Muscle layer of duodenum (tissue), 2 donors: ENCODE results near the gene NQO2.
"Not testable (repeated sequence)": the region's sequence is repeated elsewhere in the genome, so short reads cannot be mapped to it uniquely, and the experiment has no call there.

ENCODE experiments used
- H3K27ac ChIP-seq: one replicate; pipeline ENCODE4 v1.7.0; 2013; ENCODE audit warnings: mild to moderate bottlenecking, low read length
- H3K27me3 ChIP-seq: one replicate; pipeline ENCODE4 v1.7.0; 2013; ENCODE audit warnings: low read depth, mild to moderate bottlenecking, control low read depth, low read length
- H3K36me3 ChIP-seq, 2 donors: one replicate each; pipeline ENCODE4 v1.7.0; 2013; ENCODE audit warnings: low read length in 2 of 2, control low read depth in 1 of 2, mild to moderate bottlenecking in 1 of 2; ENCODE audit not compliant: insufficient read depth in 2 of 2, control insufficient read depth in 1 of 2
- H3K4me1 ChIP-seq, 2 donors: one replicate each; pipeline ENCODE4 v1.7.0; 2013; ENCODE audit warnings: low read length in 2 of 2, mild to moderate bottlenecking in 2 of 2, control low read depth in 1 of 2, moderate library complexity in 1 of 2; ENCODE audit not compliant: insufficient read depth in 2 of 2, control insufficient read depth in 1 of 2
- H3K4me3 ChIP-seq, 2 donors: one replicate each; pipeline ENCODE4 v1.7.0; 2013; ENCODE audit warnings: low read length in 2 of 2, low read depth in 1 of 2, mild to moderate bottlenecking in 1 of 2
- H3K9me3 ChIP-seq, 2 donors: one replicate each; pipeline ENCODE4 v1.7.0; 2013; ENCODE audit warnings: low read length in 2 of 2, control low read depth in 1 of 2, mild to moderate bottlenecking in 1 of 2; ENCODE audit not compliant: control insufficient read depth in 1 of 2
- donor health status: healthy.

The NQO2 gene

GRCh38 chr6:3033652-3034051, 34.0 kb downstream of the NQO2 start:
- Histone ChIP-seq H3K4me3 (no peak overlapping the region), H3K9me3 (no peaks in the 10 kb centered on the region), H3K27ac (no peak overlapping the region), H3K27me3 (no peaks in the 10 kb centered on the region), H3K4me1 (no peaks in the 10 kb centered on the region), H3K36me3 (no peaks in the 10 kb centered on the region)

GRCh38 chr6:3035397-3035796, 35.7 kb downstream of the NQO2 start:
- Histone ChIP-seq H3K4me1 (no peaks in the 10 kb centered on the region), H3K27ac (no peak overlapping the region), H3K9me3 (no peaks in the 10 kb centered on the region), H3K4me3 (no peak overlapping the region), H3K36me3 (no peaks in the 10 kb centered on the region), H3K27me3 (no peaks in the 10 kb centered on the region)

- H3K27me3 ChIP-seq = no peaks in the 10 kb centered on the region
- H3K36me3 ChIP-seq = no peaks in the 10 kb centered on the region
- no peaks in the 10 kb centered on the region for H3K9me3 ChIP-seq
- H3K4me1 ChIP-seq = no peaks in the 10 kb centered on the region
- no peak overlapping the region for H3K27ac ChIP-seq
- H3K4me3 ChIP-seq = no peak overlapping the region
Measured at GRCh38 chr6:3036861-3037637, 37.4 kb downstream of the NQO2 start.

GRCh38 chr6:3037638-3038365, 38.1 kb downstream of the NQO2 start:
- Histone ChIP-seq H3K27ac (no peak overlapping the region), H3K4me3 (no peak overlapping the region), H3K4me1 (no peaks in the 10 kb centered on the region), H3K27me3 (no peaks in the 10 kb centered on the region), H3K9me3 (no peaks in the 10 kb centered on the region), H3K36me3 (no peaks in the 10 kb centered on the region)

- H3K27me3 ChIP-seq = no peaks in the 10 kb centered on the region
- no peaks in the 10 kb centered on the region for H3K9me3 ChIP-seq
- no peaks in the 10 kb centered on the region for H3K36me3 ChIP-seq
- no peak overlapping the region for H3K4me3 ChIP-seq
- H3K27ac ChIP-seq = no peak overlapping the region
- no peaks in the 10 kb centered on the region for H3K4me1 ChIP-seq
Measured at GRCh38 chr6:3039384-3039783, 39.7 kb downstream of the NQO2 start.

- Histone ChIP-seq H3K27me3 (no peaks in the 10 kb centered on the region), H3K4me1 (no peaks in the 10 kb centered on the region), H3K27ac (no peak overlapping the region)
Measured at GRCh38 chr6:3041147-3041546, 41.5 kb downstream of the NQO2 start.

GRCh38 chr6:3041606-3042005, 41.9 kb downstream of the NQO2 start:
- Histone ChIP-seq H3K9me3 (no peaks in the 10 kb centered on the region), H3K36me3 (no peaks in the 10 kb centered on the region), H3K27ac (no peak overlapping the region), H3K4me3 (no peak overlapping the region), H3K27me3 (no peaks in the 10 kb centered on the region), H3K4me1 (no peaks in the 10 kb centered on the region)

More at GRCh38 chr6:3041147-3041546, 41.5 kb downstream of the NQO2 start:
- no peaks in the 10 kb centered on the region for H3K9me3 ChIP-seq
- H3K4me3 ChIP-seq = no peak overlapping the region
- H3K36me3 ChIP-seq = no peaks in the 10 kb centered on the region

- Histone ChIP-seq H3K4me3 (no peak overlapping the region), H3K27me3 (no peaks in the 10 kb centered on the region), H3K9me3 (no peaks in the 10 kb centered on the region), H3K36me3 (no peaks in the 10 kb centered on the region), H3K27ac (no peak overlapping the region), H3K4me1 (no peaks in the 10 kb centered on the region)
Measured at GRCh38 chr6:3045369-3045768, 45.7 kb downstream of the NQO2 start.

- H3K27me3 ChIP-seq = no peaks in the 10 kb centered on the region
- no peak overlapping the region for H3K4me3 ChIP-seq
- H3K36me3 ChIP-seq = no peaks in the 10 kb centered on the region
- no peaks in the 10 kb centered on the region for H3K9me3 ChIP-seq
- no peaks in the 10 kb centered on the region for H3K4me1 ChIP-seq
- H3K27ac ChIP-seq = no peak overlapping the region
Measured at GRCh38 chr6:3045777-3046176, 46.1 kb downstream of the NQO2 start.

GRCh38 chr6:3046295-3046694, 46.6 kb downstream of the NQO2 start:
- no peak overlapping the region for H3K4me3 ChIP-seq
- H3K4me1 ChIP-seq = no peaks in the 10 kb centered on the region
- no peaks in the 10 kb centered on the region for H3K27me3 ChIP-seq

GRCh38 chr6:3048009-3048408, 48.3 kb downstream of the NQO2 start:
- H3K27ac ChIP-seq, H3K4me1 ChIP-seq: not testable (repeated sequence)

More at GRCh38 chr6:3046295-3046694, 46.6 kb downstream of the NQO2 start:
- H3K9me3 ChIP-seq = no peaks in the 10 kb centered on the region
- no peak overlapping the region for H3K27ac ChIP-seq
- no peaks in the 10 kb centered on the region for H3K36me3 ChIP-seq

More at GRCh38 chr6:3048009-3048408, 48.3 kb downstream of the NQO2 start:
- H3K27me3 ChIP-seq, H3K36me3 ChIP-seq, H3K9me3 ChIP-seq, H3K4me3 ChIP-seq: not testable (repeated sequence)
